ENCODE measurements around the gene TAGLN2.

Gene TAGLN2

GRCh38 chr1:159949123-159949522 lies 23.8 kb upstream of the TAGLN2 start:
- no peak for DNase-seq

- DNase-seq, result no peak
These were observed 22.6 kb upstream of the TAGLN2 start for GRCh38 chr1:159947942-159948341.

GRCh38 chr1:159946242-159947187 lies 21.2 kb upstream of the TAGLN2 start:
- DNase-seq, result no peak

GRCh38 chr1:159945483-159946241 lies 20.4 kb upstream of the TAGLN2 start, which contains the start of gene IGSF9:
IGSF9 (minus strand) TSS chr1:159945613; CDS start chr1:159943454, 2,159 bp downstream.
- DNase-seq, result peak; percentile 91

- DNase-seq, result no peak
These were observed 19.5 kb upstream of the TAGLN2 start for GRCh38 chr1:159944623-159945455.

GRCh38 chr1:159943908-159944622 lies 18.8 kb upstream of the TAGLN2 start:
- DNase-seq, result no peak

- DNase-seq, result no peak
These were observed 18.0 kb upstream of the TAGLN2 start for GRCh38 chr1:159943278-159943640.

- DNase-seq, result no peak
These were observed 17.4 kb upstream of the TAGLN2 start for GRCh38 chr1:159942632-159943277.

- DNase-seq, result no peak
These were observed 16.6 kb upstream of the TAGLN2 start for GRCh38 chr1:159941591-159942560.

GRCh38 chr1:159941141-159941540 lies 15.8 kb upstream of the TAGLN2 start:
- no peak for DNase-seq

- no peak for DNase-seq
These were observed 14.8 kb upstream of the TAGLN2 start for GRCh38 chr1:159940006-159940620.

GRCh38 chr1:159939678-159940002 lies 14.3 kb upstream of the TAGLN2 start:
- DNase-seq, result no peak

- DNase-seq, result no peak
These were observed 13.8 kb upstream of the TAGLN2 start for GRCh38 chr1:159938905-159939677.

- DNase-seq, result no peak
These were observed 13.0 kb upstream of the TAGLN2 start for GRCh38 chr1:159938211-159938852.

GRCh38 chr1:159937054-159937750 lies 11.9 kb upstream of the TAGLN2 start:
- DNase-seq, result peak; percentile 77

GRCh38 chr1:159936273-159936904 lies 11.1 kb upstream of the TAGLN2 start:
- DNase-seq, result peak; percentile 84

- peak; percentile 63 for DNase-seq
These were observed 10.5 kb upstream of the TAGLN2 start for GRCh38 chr1:159935719-159936272.

Data from hematopoietic multipotent progenitor cell treated with erythropoietin and hydrocortisone succinate and interleukin-3 and kit ligand, for 6 days (in vitro differentiated cells).